Measurements from ENCODE around the gene ATP10A.

The ATP10A gene

GRCh38 chr15:25691544-25692430, 171.3 kb downstream of the ATP10A start:
- no peaks in the 10 kb centered on the region for H3K9me3 Mint-ChIP-seq
- no peak overlapping the region for H3K4me3 Mint-ChIP-seq
- peaks cover 9% of the 10 kb centered on the region for H3K36me3 Mint-ChIP-seq (ENCODE audit: insufficient read depth)
- no peak overlapping the region for H3K27ac Mint-ChIP-seq (ENCODE audit: low read depth)
- DNase-seq (ENCODE audit: low spot score in 2 of 2) = no peak
- ATAC-seq (replicated peaks; ENCODE audit: extremely low read depth, poor library complexity, severe bottlenecking) = no peak
- H3K27me3 Mint-ChIP-seq = no peaks in the 10 kb centered on the region
- no peaks in the 10 kb centered on the region for H3K4me1 Mint-ChIP-seq

- Mint-ChIP-seq H3K4me3 (no peak overlapping the region), H3K4me1 (no peaks in the 10 kb centered on the region), H3K27ac (ENCODE audit: low read depth) (no peak overlapping the region), H3K36me3 (ENCODE audit: insufficient read depth) (peaks cover 9% of the 10 kb centered on the region), H3K9me3 (no peaks in the 10 kb centered on the region), H3K27me3 (no peaks in the 10 kb centered on the region)
- DNase-seq (ENCODE audit: low spot score in 2 of 2) (no peak), ATAC-seq (replicated peaks; ENCODE audit: extremely low read depth, poor library complexity, severe bottlenecking) (no peak)
These were observed 172.2 kb downstream of the ATP10A start for GRCh38 chr15:25690673-25691543.

- no peak overlapping the region for H3K27ac Mint-ChIP-seq (ENCODE audit: low read depth)
- DNase-seq (ENCODE audit: low spot score in 2 of 2) (no peak), ATAC-seq (replicated peaks; ENCODE audit: extremely low read depth, poor library complexity, severe bottlenecking) (no peak)
- H3K36me3 Mint-ChIP-seq (ENCODE audit: insufficient read depth) = peaks cover 9% of the 10 kb centered on the region
- no peaks in the 10 kb centered on the region for H3K27me3 Mint-ChIP-seq
- no peaks in the 10 kb centered on the region for H3K9me3 Mint-ChIP-seq
- no peaks in the 10 kb centered on the region for H3K4me1 Mint-ChIP-seq
- H3K4me3 Mint-ChIP-seq = no peak overlapping the region
These were observed 173.5 kb downstream of the ATP10A start for GRCh38 chr15:25689592-25689991.

DNA sequence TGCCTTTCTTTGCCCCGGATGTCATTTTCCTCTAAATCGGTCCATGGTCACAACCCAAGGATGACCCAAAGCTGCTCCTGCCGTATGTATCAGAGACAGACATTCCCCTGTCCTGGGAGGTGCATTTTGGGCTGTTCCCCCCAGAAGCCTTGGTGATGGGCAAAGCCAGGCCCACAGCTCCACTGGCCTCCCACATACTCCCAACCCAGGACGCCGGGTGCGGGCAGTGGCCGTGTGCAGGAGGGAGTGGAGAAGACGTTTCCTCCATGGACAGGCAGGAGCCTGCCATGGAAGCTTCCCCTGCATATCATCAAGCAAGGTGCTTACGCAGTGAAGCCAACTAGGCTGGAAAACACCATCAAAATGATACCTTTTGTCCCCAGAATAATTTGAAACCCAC, 175.0 kb downstream of the ATP10A start:
- H3K4me3 Mint-ChIP-seq = no peak overlapping the region
- H3K27ac Mint-ChIP-seq (ENCODE audit: low read depth) = no peak overlapping the region
- no peaks in the 10 kb centered on the region for H3K27me3 Mint-ChIP-seq
- peaks cover 3% of the 10 kb centered on the region for H3K9me3 Mint-ChIP-seq
- peaks cover 6% of the 10 kb centered on the region for H3K36me3 Mint-ChIP-seq (ENCODE audit: insufficient read depth)
- no peaks in the 10 kb centered on the region for H3K4me1 Mint-ChIP-seq
- no peak for ATAC-seq (replicated peaks; ENCODE audit: extremely low read depth, poor library complexity, severe bottlenecking)
- DNase-seq (ENCODE audit: low spot score in 2 of 2) = no peak

DNA sequence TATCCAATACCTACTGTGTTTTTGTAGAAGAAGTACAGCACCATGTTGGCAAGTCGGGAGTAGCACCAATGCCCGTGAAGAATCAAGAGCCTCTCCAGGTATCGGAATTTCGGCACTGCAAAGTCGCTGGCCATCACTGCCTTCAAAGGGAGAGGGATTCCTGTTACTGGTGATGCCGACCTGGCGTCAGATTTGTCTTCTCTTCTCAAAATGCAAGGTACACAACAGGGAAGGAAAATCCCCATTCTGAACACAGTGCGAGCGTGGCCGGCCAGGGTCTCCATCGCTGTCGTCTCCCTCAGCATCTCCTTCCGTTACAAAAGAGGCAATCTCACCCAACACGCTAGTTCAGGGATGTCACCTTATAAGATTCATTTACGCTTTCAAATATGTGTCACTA, 175.4 kb downstream of the ATP10A start:
- no peaks in the 10 kb centered on the region for H3K4me1 Mint-ChIP-seq
- ATAC-seq (replicated peaks; ENCODE audit: extremely low read depth, poor library complexity, severe bottlenecking) (no peak), DNase-seq (ENCODE audit: low spot score in 2 of 2) (no peak)
- no peak overlapping the region for H3K27ac Mint-ChIP-seq (ENCODE audit: low read depth)
- peaks cover 9% of the 10 kb centered on the region for H3K36me3 Mint-ChIP-seq (ENCODE audit: insufficient read depth)
- H3K4me3 Mint-ChIP-seq = no peak overlapping the region
- H3K27me3 Mint-ChIP-seq = no peaks in the 10 kb centered on the region
- peaks cover 6% of the 10 kb centered on the region for H3K9me3 Mint-ChIP-seq

- Mint-ChIP-seq H3K4me1 (no peaks in the 10 kb centered on the region), H3K36me3 (ENCODE audit: insufficient read depth) (peaks cover 9% of the 10 kb centered on the region), H3K4me3 (no peak overlapping the region), H3K27ac (ENCODE audit: low read depth) (no peak overlapping the region), H3K9me3 (peaks cover 6% of the 10 kb centered on the region), H3K27me3 (no peaks in the 10 kb centered on the region)
- ATAC-seq (replicated peaks; ENCODE audit: extremely low read depth, poor library complexity, severe bottlenecking) (no peak), DNase-seq (ENCODE audit: low spot score in 2 of 2) (no peak)
These were observed 175.9 kb downstream of the ATP10A start for GRCh38 chr15:25687276-25687675.

GRCh38 chr15:25686780-25687179, 176.3 kb downstream of the ATP10A start:
- no peak overlapping the region for H3K27ac Mint-ChIP-seq (ENCODE audit: low read depth)
- no peak for ATAC-seq (replicated peaks; ENCODE audit: extremely low read depth, poor library complexity, severe bottlenecking)
- DNase-seq (ENCODE audit: low spot score in 2 of 2) = no peak
- H3K4me3 Mint-ChIP-seq = no peak overlapping the region
- peaks cover 9% of the 10 kb centered on the region for H3K36me3 Mint-ChIP-seq (ENCODE audit: insufficient read depth)
- peaks cover 6% of the 10 kb centered on the region for H3K9me3 Mint-ChIP-seq
- H3K27me3 Mint-ChIP-seq = no peaks in the 10 kb centered on the region
- no peaks in the 10 kb centered on the region for H3K4me1 Mint-ChIP-seq

- Mint-ChIP-seq H3K4me1 (no peaks in the 10 kb centered on the region), H3K27ac (ENCODE audit: low read depth) (no peak overlapping the region), H3K4me3 (no peak overlapping the region), H3K27me3 (no peaks in the 10 kb centered on the region), H3K9me3 (peaks cover 6% of the 10 kb centered on the region), H3K36me3 (ENCODE audit: insufficient read depth) (peaks cover 9% of the 10 kb centered on the region)
- no peak for DNase-seq (ENCODE audit: low spot score in 2 of 2)
- ATAC-seq (replicated peaks; ENCODE audit: extremely low read depth, poor library complexity, severe bottlenecking) = no peak
These were observed 178.4 kb downstream of the ATP10A start for GRCh38 chr15:25684521-25685431.

DNA sequence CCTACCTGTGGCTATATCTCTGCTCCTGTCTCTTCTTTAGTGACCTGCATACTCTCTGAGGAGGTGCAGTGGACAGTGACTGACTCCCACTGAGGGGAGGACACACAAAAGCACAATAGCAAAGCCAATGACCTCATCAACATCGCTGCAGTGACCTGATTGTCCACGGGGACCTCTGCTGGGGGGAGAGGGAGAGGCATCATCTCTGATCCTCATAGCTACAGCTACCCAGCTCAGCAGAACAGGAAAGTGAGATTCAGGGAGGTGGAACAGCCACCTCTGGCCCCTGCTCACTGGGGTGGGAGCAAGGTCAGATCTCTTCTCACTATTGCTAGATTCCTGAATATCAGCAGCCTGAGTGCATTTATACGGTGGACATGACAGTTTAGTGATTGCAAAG, 179.2 kb downstream of the ATP10A start:
- Mint-ChIP-seq H3K9me3 (peaks cover 6% of the 10 kb centered on the region), H3K27me3 (no peaks in the 10 kb centered on the region), H3K4me1 (no peaks in the 10 kb centered on the region), H3K36me3 (ENCODE audit: insufficient read depth) (peaks cover 7% of the 10 kb centered on the region), H3K27ac (ENCODE audit: low read depth) (no peak overlapping the region), H3K4me3 (no peak overlapping the region)
- DNase-seq (ENCODE audit: low spot score in 2 of 2) (no peak), ATAC-seq (replicated peaks; ENCODE audit: extremely low read depth, poor library complexity, severe bottlenecking) (no peak)

DNA sequence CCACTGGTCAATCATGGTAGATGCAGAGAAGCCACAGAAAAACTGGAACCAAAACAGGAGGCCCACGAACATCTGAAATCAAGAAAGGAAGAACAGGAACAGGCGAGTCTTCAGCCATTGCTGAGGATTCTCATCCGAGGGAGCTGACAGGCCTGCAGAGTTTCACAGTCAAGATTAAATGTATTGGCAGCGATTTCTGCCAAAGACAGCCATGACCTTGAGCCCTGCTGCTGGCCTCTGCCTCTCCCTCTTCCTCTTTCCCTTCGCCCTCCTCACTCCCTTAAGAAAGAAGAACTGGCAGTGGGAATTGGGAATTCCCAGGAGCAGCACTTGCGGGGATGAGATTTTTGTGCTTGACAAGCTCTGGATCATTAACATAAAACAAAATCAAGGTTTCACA, 179.7 kb downstream of the ATP10A start:
- Mint-ChIP-seq H3K4me3 (no peak overlapping the region), H3K4me1 (no peaks in the 10 kb centered on the region), H3K36me3 (ENCODE audit: insufficient read depth) (peaks cover 5% of the 10 kb centered on the region), H3K9me3 (peaks cover 6% of the 10 kb centered on the region), H3K27ac (ENCODE audit: low read depth) (no peak overlapping the region), H3K27me3 (no peaks in the 10 kb centered on the region)
- DNase-seq (ENCODE audit: low spot score in 2 of 2) = no peak
- ATAC-seq (replicated peaks; ENCODE audit: extremely low read depth, poor library complexity, severe bottlenecking) = no peak

GRCh38 chr15:25682340-25682739, 180.8 kb downstream of the ATP10A start:
- no peaks in the 10 kb centered on the region for H3K27me3 Mint-ChIP-seq
- H3K27ac Mint-ChIP-seq (ENCODE audit: low read depth) = no peak overlapping the region
- no peak for ATAC-seq (replicated peaks; ENCODE audit: extremely low read depth, poor library complexity, severe bottlenecking)
- H3K36me3 Mint-ChIP-seq (ENCODE audit: insufficient read depth) = peaks cover 3% of the 10 kb centered on the region
- no peak overlapping the region for H3K4me3 Mint-ChIP-seq
- H3K9me3 Mint-ChIP-seq = peaks cover 6% of the 10 kb centered on the region
- DNase-seq (ENCODE audit: low spot score in 2 of 2) = no peak
- H3K4me1 Mint-ChIP-seq = no peaks in the 10 kb centered on the region

DNA sequence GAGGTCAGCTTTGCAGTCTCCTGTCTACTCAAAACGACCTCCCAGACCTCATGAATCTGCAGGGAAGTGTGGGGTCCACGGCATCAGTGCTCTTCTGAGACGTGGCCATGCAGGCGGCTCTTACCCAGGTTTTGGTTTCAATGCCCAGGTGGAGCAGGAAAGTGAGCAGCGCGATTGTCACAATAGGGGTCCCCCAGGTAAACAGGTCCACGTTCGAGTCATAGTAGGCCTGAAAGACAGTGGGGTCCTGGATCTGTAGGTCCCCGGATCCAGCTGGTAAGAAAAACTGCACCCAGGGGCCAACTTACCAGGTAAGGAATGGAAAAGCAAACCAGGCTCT, 182.5 kb downstream of the ATP10A start:
- ATAC-seq (replicated peaks; ENCODE audit: extremely low read depth, poor library complexity, severe bottlenecking) = no peak
- Mint-ChIP-seq H3K4me3 (no peak overlapping the region), H3K27ac (ENCODE audit: low read depth) (no peak overlapping the region), H3K9me3 (peaks cover 6% of the 10 kb centered on the region), H3K36me3 (ENCODE audit: insufficient read depth) (peaks cover 3% of the 10 kb centered on the region), H3K27me3 (no peaks in the 10 kb centered on the region), H3K4me1 (no peaks in the 10 kb centered on the region)
- no peak for DNase-seq (ENCODE audit: low spot score in 2 of 2)

Measured in central memory CD8-positive, alpha-beta T cell (primary cell).